ENCODE results near the gene CNNM1.

CNNM1 gene

GRCh38 chr10:99343262-99343661, 14.1 kb downstream of the CNNM1 start:
- TF ChIP-seq PKNOX1 (IDR thresholded peaks at IDR 0.05) = no peak
- TF ChIP-seq BHLHE40 (IDR thresholded peaks at IDR 0.05; ENCODE audit: borderline replicate concordance) = no peak
- TF ChIP-seq L3MBTL2 (conservative IDR thresholded peaks at IDR 0.05) = no peak
- TF ChIP-seq ELF4 (IDR thresholded peaks at IDR 0.05) = no peak
- no peak for TF ChIP-seq FOXM1 (IDR thresholded peaks at IDR 0.05; ENCODE audit: borderline replicate concordance)
- TF ChIP-seq HDGF (IDR thresholded peaks at IDR 0.05; ENCODE audit: borderline replicate concordance) = no peak
- TF ChIP-seq ZNF384 (IDR thresholded peaks at IDR 0.05) = no peak
- no peak for TF ChIP-seq FOXA1 (IDR thresholded peaks at IDR 0.05)
- no peak for TF ChIP-seq FOXK2 (IDR thresholded peaks at IDR 0.05)
- TF ChIP-seq NFRKB (IDR thresholded peaks at IDR 0.05) = no peak
- TF ChIP-seq ARNT (IDR thresholded peaks at IDR 0.05) = no peak
- TF ChIP-seq SP1 (IDR thresholded peaks at IDR 0.05) = no peak
- no peak for TF ChIP-seq LEF1 (IDR thresholded peaks at IDR 0.05; ENCODE audit: borderline replicate concordance)
- no peak for TF ChIP-seq SUZ12 (IDR thresholded peaks at IDR 0.05)
- ChIA-PET CTCF (no interaction called here), POLR2A (no interaction called here)
- DNase-seq (ENCODE audit: extremely low spot score) = no peak

GRCh38 chr10:99344715-99345114, 15.6 kb downstream of the CNNM1 start:
- ChIA-PET CTCF (no interaction called here), POLR2A (no interaction called here)
- DNase-seq (ENCODE audit: extremely low spot score) = no peak
- no peak for TF ChIP-seq FOXK2 (IDR thresholded peaks at IDR 0.05)
- no peak for TF ChIP-seq NFRKB (IDR thresholded peaks at IDR 0.05)
- no peak for TF ChIP-seq LEF1 (IDR thresholded peaks at IDR 0.05; ENCODE audit: borderline replicate concordance)
- TF ChIP-seq PKNOX1 (IDR thresholded peaks at IDR 0.05) = no peak
- no peak for TF ChIP-seq SP1 (IDR thresholded peaks at IDR 0.05)
- TF ChIP-seq SUZ12 (IDR thresholded peaks at IDR 0.05) = no peak
- no peak for TF ChIP-seq ELF4 (IDR thresholded peaks at IDR 0.05)
- TF ChIP-seq BHLHE40 (IDR thresholded peaks at IDR 0.05; ENCODE audit: borderline replicate concordance) = no peak
- no peak for TF ChIP-seq FOXA1 (IDR thresholded peaks at IDR 0.05)
- no peak for TF ChIP-seq ZNF384 (IDR thresholded peaks at IDR 0.05)
- TF ChIP-seq TARDBP (IDR thresholded peaks at IDR 0.05) = no peak
- TF ChIP-seq HDGF (IDR thresholded peaks at IDR 0.05; ENCODE audit: borderline replicate concordance) = no peak
- no peak for TF ChIP-seq ARNT (IDR thresholded peaks at IDR 0.05)

- POLR2A ChIA-PET = no interaction called here
- DNase-seq (ENCODE audit: extremely low spot score) = no peak
- CTCF ChIA-PET = no interaction called here
- no peak for TF ChIP-seq PKNOX1 (IDR thresholded peaks at IDR 0.05)
- no peak for TF ChIP-seq NFRKB (IDR thresholded peaks at IDR 0.05)
- TF ChIP-seq CTBP1 (IDR thresholded peaks at IDR 0.05; ENCODE audit: borderline replicate concordance) = no peak
- TF ChIP-seq ELF4 (IDR thresholded peaks at IDR 0.05) = no peak
- TF ChIP-seq FOXK2 (IDR thresholded peaks at IDR 0.05) = no peak
- TF ChIP-seq SP1 (IDR thresholded peaks at IDR 0.05) = no peak
- TF ChIP-seq L3MBTL2 (conservative IDR thresholded peaks at IDR 0.05) = no peak
- no peak for TF ChIP-seq BHLHE40 (IDR thresholded peaks at IDR 0.05; ENCODE audit: borderline replicate concordance)
- TF ChIP-seq SUZ12 (IDR thresholded peaks at IDR 0.05) = no peak
- TF ChIP-seq LEF1 (IDR thresholded peaks at IDR 0.05; ENCODE audit: borderline replicate concordance) = no peak
- no peak for TF ChIP-seq ZNF384 (IDR thresholded peaks at IDR 0.05)
Measured at GRCh38 chr10:99345350-99345749, 16.2 kb downstream of the CNNM1 start.

GRCh38 chr10:99346247-99346646, 17.1 kb downstream of the CNNM1 start:
- no peak for DNase-seq (ENCODE audit: extremely low spot score)
- ChIA-PET CTCF (interaction anchor here (0.6 to 0.9 kb wide), 2 partner anchors 9 to 90 kb away, joined by 3 read pairs; no protein-coding TSS in a partner anchor), POLR2A (no interaction called here)
- TF ChIP-seq L3MBTL2 (conservative IDR thresholded peaks at IDR 0.05) (no peak), SP1 (IDR thresholded peaks at IDR 0.05) (no peak), NFRKB (IDR thresholded peaks at IDR 0.05) (no peak), ZNF384 (IDR thresholded peaks at IDR 0.05) (no peak), HDGF (IDR thresholded peaks at IDR 0.05; ENCODE audit: borderline replicate concordance) (no peak), FOXK2 (IDR thresholded peaks at IDR 0.05) (no peak), BHLHE40 (IDR thresholded peaks at IDR 0.05; ENCODE audit: borderline replicate concordance) (no peak), LEF1 (IDR thresholded peaks at IDR 0.05; ENCODE audit: borderline replicate concordance) (no peak), PKNOX1 (IDR thresholded peaks at IDR 0.05) (no peak), TARDBP (IDR thresholded peaks at IDR 0.05) (no peak)

- no peak for DNase-seq (ENCODE audit: extremely low spot score)
- ChIA-PET CTCF (no interaction called here), POLR2A (no interaction called here)
- TF ChIP-seq ELF4 (IDR thresholded peaks at IDR 0.05) (no peak), ZNF384 (IDR thresholded peaks at IDR 0.05) (no peak), CTBP1 (IDR thresholded peaks at IDR 0.05; ENCODE audit: borderline replicate concordance) (no peak), L3MBTL2 (conservative IDR thresholded peaks at IDR 0.05) (no peak), HDGF (IDR thresholded peaks at IDR 0.05; ENCODE audit: borderline replicate concordance) (no peak), FOXA1 (IDR thresholded peaks at IDR 0.05) (no peak), PKNOX1 (IDR thresholded peaks at IDR 0.05) (no peak), TARDBP (IDR thresholded peaks at IDR 0.05) (no peak), FOXK2 (IDR thresholded peaks at IDR 0.05) (no peak), BHLHE40 (IDR thresholded peaks at IDR 0.05; ENCODE audit: borderline replicate concordance) (no peak), NFRKB (IDR thresholded peaks at IDR 0.05) (no peak), SUZ12 (IDR thresholded peaks at IDR 0.05) (no peak), LEF1 (IDR thresholded peaks at IDR 0.05; ENCODE audit: borderline replicate concordance) (no peak)
Measured at GRCh38 chr10:99347672-99348071, 18.5 kb downstream of the CNNM1 start.

Measured in HEK293T (cell line).